ENCODE results near the gene C12orf50.
"Not testable (repeated sequence)": the region's sequence is repeated elsewhere in the genome, so short reads cannot be mapped to it uniquely, and the experiment has no call there.

C12orf50 gene, protein sequence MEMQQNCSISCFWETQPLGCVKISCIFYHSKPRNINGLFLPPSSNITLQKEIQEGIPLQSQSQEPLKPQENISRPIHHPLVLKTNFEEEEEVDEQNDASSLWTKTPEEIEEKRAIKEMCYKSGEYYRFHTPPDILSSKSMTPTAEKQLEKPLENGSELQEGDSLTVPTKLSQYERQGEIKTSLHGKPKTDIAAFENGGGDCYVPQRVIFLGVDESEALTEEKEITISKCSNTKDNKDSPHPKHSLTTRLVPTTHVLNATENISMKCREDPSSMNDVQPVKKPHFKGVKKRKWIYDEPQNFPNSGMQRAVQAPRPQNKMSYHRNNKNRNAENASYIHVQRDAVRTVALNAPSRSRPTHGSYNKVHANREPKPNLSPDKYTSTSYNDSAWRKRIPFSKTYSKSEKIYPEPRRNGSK

DNA sequence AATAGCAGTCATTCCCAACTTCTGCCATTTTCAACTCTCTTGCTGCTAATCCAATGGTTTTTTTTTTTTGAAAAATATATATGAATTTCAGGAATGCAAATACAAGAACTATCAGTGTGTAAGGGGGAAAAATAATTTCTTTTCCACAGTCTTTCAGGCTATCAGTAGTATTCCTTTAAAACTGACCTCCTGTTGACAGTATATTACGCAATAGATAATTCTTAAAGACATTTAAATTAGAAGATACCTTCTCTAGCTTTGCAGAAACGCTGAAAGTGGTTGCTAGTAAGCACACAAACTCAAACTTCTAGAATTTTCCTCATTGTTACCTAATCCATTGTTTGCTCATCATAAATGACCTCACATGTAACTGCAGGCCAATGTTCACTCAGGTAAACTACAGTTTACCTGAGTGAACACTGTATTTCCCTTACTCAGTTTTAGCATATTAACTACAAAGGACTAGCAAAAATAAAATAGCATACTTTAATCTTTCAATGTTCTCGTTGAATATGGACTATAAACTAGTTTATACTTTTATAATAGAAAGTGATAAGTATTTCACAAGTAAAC, at the start of gene C12orf50:
Gene C12orf50 (minus strand): TSS at position 309 of the 573 bp plus-strand sequence. CDS start 2,439 bp downstream, outside the sequence.
- DNase-seq (ENCODE audit: low read depth), result no peak

- no peak for DNase-seq (ENCODE audit: low read depth)
These were observed 38.1 kb upstream of the C12orf50 start for GRCh38 chr12:88067301-88067700.

GRCh38 chr12:88063375-88063774, 34.2 kb upstream of the C12orf50 start:
- no peak for DNase-seq (ENCODE audit: low read depth)

DNA sequence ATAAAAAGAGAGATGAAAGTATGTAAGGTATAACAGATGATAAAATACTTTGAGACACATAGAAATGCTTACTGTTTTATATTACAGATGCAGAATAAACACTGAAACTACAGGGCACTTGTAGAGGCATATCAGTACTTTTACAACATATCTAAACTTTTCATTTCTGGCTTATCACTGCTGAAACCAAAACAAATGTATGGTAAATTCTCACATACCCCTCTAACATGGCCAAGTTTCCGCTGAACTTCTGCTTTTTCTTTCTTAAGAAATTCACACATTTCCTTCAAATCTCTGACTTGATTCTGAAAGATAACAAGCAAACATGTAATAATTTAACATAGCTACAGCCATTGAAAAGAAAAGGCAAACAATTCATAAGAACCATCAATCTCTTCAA, 33.3 kb upstream of the C12orf50 start:
- DNase-seq (ENCODE audit: low read depth), result no peak

DNA sequence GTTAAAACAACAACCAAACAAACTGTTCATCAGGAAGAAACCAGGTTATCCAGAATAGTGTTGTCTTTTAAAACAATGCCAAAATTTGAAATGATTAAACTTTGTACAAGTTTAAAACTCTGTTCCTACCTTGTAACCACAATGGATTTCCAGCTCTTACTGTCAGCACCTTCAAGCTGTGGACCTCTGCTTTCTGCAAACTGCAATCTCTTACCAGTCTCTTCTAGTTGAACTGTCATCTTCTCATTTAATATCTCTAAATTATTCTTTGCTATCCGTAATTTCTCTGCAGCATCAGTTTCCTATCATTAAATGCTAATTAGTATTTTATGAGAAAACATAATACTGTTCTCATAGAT, 29.5 kb upstream of the C12orf50 start:
- DNase-seq (ENCODE audit: low read depth), result no peak

DNA sequence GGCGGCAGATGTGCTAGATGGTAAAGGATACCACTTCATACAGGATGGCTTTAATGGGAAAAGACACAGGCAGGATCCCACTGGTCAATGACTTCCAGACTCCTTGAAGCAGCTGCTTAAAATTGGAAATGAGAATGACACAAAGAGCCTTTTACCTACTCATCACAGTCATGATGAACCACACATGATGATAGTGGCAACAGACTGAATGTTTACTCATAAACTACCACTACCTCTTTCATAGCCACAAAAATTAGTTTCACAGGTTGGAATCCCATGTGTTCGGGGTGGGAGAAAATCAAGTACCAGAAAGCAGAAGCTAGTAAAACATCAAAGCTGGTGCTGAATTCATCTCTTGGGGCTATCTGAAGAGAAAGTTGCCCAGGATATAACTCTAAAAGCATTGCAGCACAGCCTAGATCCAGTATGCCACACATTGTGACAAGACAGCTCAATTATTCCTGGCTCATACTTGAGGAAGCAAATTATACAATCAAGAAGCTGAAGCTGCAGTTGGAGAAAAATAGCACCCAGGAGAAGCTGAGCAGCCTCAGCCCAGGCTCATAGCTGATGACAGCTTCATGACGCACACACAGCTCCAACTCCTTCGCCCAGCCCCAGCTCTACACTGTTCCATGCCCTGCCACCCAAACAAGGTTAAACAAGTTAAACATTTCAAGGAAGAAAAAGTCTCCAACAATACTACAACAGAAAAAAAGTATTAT, 29.0 kb upstream of the C12orf50 start:
- no peak for DNase-seq (ENCODE audit: low read depth)

DNA sequence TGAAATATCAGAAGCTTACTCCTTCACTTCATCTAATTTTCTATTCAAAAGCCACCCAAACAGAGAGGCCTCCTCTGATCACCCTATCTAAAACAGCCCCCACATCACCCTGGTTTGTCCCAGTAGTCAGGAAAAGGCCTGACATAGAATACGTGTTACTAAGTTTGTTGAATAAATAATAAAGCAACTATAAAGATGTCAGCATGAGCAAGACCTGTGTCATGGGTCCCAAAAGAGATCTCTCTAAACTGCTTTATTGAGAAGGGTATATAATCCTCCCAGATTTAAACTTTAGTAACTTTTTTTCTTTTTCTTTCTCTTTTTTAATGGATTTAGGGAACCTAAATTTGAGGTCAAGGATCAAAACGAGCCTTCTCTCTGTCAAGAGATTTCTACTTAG, 27.4 kb upstream of the C12orf50 start:
- no peak for DNase-seq (ENCODE audit: low read depth)

DNA sequence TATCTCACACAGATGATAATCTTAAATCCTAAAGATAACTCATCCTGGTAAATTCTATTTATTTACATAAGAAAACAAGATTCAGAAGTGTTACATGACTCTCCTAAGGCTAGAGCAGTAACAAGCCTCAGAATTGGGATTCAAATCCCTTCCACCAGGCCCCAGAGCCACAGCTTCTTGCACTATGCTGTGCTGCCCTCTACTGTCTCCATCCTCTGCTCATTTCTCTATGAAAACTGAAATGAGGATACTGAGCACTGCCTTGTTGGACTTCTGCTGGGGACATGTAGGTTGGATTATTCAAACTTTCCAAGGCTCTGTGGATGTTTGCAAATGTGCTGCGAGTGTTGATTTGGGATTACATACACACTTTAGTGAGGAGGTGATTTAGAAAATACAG, 23.5 kb upstream of the C12orf50 start:
- DNase-seq (ENCODE audit: low read depth), result no peak

DNA sequence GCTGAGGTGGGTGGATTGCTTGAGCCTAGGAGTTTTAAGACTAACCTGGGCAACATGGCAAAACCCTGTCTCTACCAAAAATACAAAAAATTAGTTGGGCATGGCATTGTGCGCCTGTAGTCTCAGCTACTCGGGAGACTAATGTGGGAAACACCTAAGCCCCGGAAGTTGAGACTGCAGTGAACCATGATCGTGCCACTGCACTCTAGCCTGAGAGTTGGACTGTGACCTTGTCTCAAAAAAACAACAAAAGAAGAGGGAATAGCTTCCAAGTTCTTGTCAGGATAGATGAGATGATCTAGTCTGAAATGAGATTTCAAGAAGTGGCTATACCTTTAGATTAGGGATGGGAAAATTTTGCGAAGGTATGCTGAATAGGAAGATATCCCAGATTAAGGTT, 14.8 kb upstream of the C12orf50 start:
- DNase-seq (ENCODE audit: low read depth), result no peak

- no peak for DNase-seq (ENCODE audit: low read depth)
These were observed 8.6 kb upstream of the C12orf50 start for GRCh38 chr12:88037770-88038169.

DNA sequence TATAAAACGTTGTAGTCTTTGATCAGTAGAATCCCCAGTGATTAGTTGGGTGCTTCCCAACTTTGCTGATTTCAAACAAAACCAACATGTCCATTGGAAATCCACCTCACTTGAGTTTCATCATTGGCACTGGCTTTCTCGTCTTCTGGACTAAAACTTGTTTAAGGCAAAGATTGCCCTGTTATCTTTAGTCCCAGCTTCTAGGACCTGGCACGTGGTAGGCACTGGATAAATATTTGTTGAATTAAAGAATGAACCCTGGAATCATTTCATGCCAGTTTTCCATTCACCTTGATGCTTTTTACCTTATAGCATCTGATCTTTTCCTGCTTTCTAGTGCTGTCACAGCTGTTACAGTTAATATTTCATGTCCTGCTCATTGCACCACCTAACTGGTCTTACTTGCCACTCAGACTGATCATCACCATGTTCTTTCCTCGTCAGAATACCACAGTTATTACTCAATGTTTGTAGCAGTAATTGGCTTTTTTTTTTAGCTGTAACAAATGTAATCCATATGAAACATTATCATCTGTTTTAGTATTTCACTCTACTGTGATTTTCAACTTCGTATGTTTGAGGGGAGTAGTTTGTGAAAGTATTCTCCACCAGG, 7.3 kb upstream of the C12orf50 start:
- no peak for DNase-seq (ENCODE audit: low read depth)

DNA sequence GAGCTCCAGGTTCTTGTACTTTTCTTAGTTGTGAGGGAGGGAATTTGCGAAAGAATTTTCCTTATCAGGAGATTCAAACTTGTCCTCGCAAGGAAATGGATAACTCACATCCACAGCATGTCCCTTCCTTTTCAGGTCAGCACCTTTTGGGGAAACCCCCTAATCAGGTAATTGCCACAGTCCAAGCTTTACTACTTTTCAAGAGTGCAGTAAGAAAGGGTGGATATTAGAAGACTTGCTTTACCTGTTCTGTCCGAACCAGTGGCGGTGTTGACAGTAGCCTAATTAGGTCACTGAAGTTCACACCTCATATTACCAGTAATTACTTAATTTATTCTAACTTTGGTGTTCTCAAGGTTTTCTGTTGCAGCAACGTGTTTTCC, 6.7 kb upstream of the C12orf50 start:
- no peak for DNase-seq (ENCODE audit: low read depth)

GRCh38 chr12:88035271-88035906, 6.2 kb upstream of the C12orf50 start:
- DNase-seq (ENCODE audit: low read depth), result peak; percentile 89

GRCh38 chr12:88031161-88031560, 2.0 kb upstream of the C12orf50 start:
- DNase-seq (ENCODE audit: low read depth), result not testable (repeated sequence)

GRCh38 chr12:88026196-88026595, 3.0 kb downstream of the C12orf50 start:
- DNase-seq (ENCODE audit: low read depth), result no peak

DNA sequence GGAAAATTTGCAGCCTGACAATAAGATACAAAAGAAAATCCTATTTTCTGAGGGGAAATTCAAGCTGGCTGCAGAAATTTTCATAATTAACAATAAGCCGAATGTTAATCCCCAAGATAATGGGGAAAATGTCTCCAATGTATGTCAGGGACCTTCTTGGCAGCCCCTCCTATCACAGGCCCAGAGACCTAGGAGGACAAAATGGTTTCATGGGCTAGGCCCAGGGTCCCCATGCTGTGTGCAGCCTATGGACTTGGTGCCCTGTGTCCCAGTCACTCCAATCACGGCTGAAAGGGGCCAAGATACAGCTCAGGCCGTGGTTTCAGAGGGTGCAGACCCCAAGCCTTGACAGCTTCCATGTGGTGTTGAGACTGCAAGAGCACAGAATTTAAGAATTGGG, 11.2 kb downstream of the C12orf50 start:
- no peak for DNase-seq (ENCODE audit: low read depth)

DNA sequence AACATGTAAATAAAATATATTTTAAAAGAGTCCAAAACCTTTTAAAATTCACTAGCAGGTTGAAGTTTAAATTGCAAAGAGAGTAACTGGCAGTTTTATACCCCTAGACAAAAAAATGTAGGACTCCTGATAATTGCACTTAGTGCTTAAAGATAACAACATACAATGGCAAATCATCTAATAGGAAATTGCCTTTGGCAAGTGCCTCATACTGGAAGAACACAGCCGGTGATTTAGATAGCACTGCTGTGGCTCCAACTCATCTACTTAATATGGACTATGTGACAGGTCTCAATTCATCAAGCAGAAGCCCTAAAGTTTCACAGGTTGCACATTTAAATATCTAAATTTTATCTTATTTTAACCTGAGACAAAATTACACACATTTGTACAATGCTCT, 13.4 kb downstream of the C12orf50 start:
- no peak for DNase-seq (ENCODE audit: low read depth)

DNA sequence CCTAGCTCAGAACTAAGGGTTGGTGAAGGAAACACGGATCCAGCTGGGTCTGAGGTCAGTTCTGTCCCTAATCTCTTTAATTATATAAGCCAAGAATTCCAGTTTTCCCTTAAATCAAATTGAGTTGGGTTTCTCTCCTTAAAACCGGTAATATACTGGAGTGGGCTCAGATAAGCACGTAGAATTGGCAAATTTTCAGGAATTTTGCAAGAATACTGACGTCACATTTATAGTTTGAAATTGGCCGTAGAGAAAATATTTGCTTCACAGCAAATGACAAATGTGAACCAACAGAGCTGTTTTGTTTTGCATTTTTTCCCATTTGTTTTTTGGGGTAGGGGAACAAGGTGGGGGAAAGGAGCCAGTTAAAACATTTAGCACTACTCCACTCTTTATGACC, 17.4 kb downstream of the C12orf50 start:
- DNase-seq (ENCODE audit: low read depth), result no peak

DNA sequence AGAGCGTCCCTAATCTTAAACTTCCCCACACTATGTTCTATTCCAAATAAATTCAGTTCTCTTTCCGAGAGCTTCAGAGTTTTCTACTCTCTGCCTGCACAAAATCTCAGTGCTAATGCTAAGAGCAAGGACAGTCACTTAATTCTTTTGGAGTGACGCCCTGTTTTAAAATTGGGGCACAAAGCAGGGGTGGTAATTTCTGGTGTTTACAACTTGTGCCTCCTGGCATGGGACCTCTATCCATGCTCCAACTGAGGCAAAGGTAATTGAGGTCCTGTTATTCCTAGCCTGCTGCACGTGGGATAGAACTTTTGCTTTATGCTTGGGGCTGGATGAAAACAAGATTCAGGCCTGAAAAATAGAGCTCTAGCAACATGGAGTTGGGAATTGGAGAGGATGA, 22.9 kb downstream of the C12orf50 start:
- no peak for DNase-seq (ENCODE audit: low read depth)

- no peak for DNase-seq (ENCODE audit: low read depth)
These were observed 27.9 kb downstream of the C12orf50 start for GRCh38 chr12:88001327-88001726.

DNA sequence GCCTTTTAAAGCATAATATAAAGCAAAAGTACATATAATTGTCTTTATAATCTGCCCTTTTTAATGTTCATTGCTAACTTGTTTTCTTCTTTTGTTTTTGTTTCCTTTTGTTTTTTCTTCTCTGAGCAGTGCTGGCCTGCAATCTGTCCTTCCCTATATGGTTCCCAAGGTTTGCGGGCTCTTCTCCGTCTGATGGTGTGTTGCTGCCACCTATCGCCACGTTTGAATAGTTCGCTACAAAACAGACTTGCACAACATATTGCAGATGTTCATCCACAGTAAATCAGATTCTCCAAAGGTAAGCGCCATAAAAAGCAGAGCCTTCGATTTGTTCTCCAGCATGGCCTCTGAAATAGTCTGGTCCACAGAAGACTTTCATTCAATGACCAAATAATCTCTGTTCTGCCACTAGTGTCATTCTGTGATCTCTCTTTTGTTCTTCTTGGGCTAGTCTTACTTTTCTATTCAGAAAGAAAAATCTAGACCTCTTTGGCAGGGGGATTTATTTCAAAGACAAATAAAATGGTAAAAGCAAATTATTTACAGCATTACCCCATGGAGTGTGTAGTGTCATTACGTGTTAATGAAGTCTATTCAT, 33.5 kb downstream of the C12orf50 start:
- DNase-seq (ENCODE audit: low read depth), result peak; percentile 12

- DNase-seq (ENCODE audit: low read depth), result no peak
These were observed 37.7 kb downstream of the C12orf50 start for GRCh38 chr12:87991483-87991882.
